Keratinocyte (primary cell): Measurements from ENCODE around the gene WFIKKN1. TPM values are rescaled to one million over a fixed set of nuclear protein-coding genes. Genes with fewer than 3 reads are reported as not detected.

Experiments
- DNase-seq: peaks from one replicate; pipeline ENCODE4 v3.0.0-alpha.2; 2011; ENCODE audit warnings: low read depth, missing footprints, low spot score
- FAIRE-seq: peaks from 2 replicates; lab custom pipeline; 2011; peaks lifted over from hg19 to GRCh38; lab: Jason Lieb, UNC
- H2AFZ ChIP-seq: 2 replicates; pipeline ENCODE4 v1.6.0; 2012; ENCODE audit warnings: low read length, control low read depth, inconsistent platforms; ENCODE audit not compliant: control insufficient read depth
- H3K27ac ChIP-seq: 2 replicates; pipeline ENCODE4 v1.5.1; 2011; ENCODE audit warnings: low read length; ENCODE audit not compliant: control insufficient read depth, insufficient read depth
- H3K27me3 ChIP-seq: 3 replicates; pipeline ENCODE4 v1.6.0; 2011; ENCODE audit warnings: low read length; ENCODE audit not compliant: control insufficient read depth, insufficient read depth; ENCODE audit errors: extremely low read depth
- H3K36me3 ChIP-seq, 2 experiments: 2 replicates in 1 of 2; 3 replicates in 1 of 2; pipeline ENCODE4 v1.5.1; 2011; ENCODE audit warnings: low read length in 2 of 2, mild to moderate bottlenecking in 1 of 2; ENCODE audit not compliant: control insufficient read depth in 2 of 2, insufficient read depth in 2 of 2; ENCODE audit errors: extremely low read depth in 1 of 2
- H3K4me1 ChIP-seq: 3 replicates; pipeline ENCODE4 v1.5.1; 2011; ENCODE audit warnings: low read length; ENCODE audit not compliant: control insufficient read depth, insufficient read depth; ENCODE audit errors: extremely low read depth
- H3K4me2 ChIP-seq: 3 replicates; pipeline ENCODE4 v1.6.0; 2011; ENCODE audit warnings: low read depth, low read length; ENCODE audit not compliant: control insufficient read depth, insufficient read depth; ENCODE audit errors: extremely low read depth
- H3K4me3 ChIP-seq, 3 experiments: fragments of 200-600 bp in 1 of 3; sonication (generic) in 1 of 3; 2 replicates in 2 of 3; 3 replicates in 1 of 3; pipeline ENCODE4 v1.5.1; 2011 to 2016; ENCODE audit warnings: low read length in 3 of 3, mild to moderate bottlenecking in 3 of 3, control low read depth in 2 of 3, inconsistent platforms in 1 of 3, low read depth in 1 of 3, mixed read lengths in 1 of 3, mixed run types in 1 of 3, moderate library complexity in 1 of 3; ENCODE audit not compliant: control insufficient read depth in 2 of 3, insufficient read depth in 2 of 3; ENCODE audit errors: extremely low read depth in 1 of 3
- H3K79me2 ChIP-seq: 2 replicates; pipeline ENCODE4 v1.6.0; 2012; ENCODE audit warnings: low read length; ENCODE audit not compliant: control insufficient read depth, insufficient read depth
- H3K9ac ChIP-seq: 3 replicates; pipeline ENCODE4 v1.6.0; 2011; ENCODE audit warnings: low read length; ENCODE audit not compliant: control insufficient read depth, insufficient read depth; ENCODE audit errors: extremely low read depth
- H3K9me1 ChIP-seq: 3 replicates; pipeline ENCODE4 v1.6.0; 2011; ENCODE audit warnings: low read length; ENCODE audit not compliant: control insufficient read depth, insufficient read depth; ENCODE audit errors: extremely low read depth
- H3K9me3 ChIP-seq: 2 replicates; pipeline ENCODE4 v1.5.1; 2012; ENCODE audit warnings: low read depth, low read length; ENCODE audit not compliant: control insufficient read depth
- H4K20me1 ChIP-seq: 3 replicates; pipeline ENCODE4 v1.6.0; 2011; ENCODE audit warnings: low read length; ENCODE audit not compliant: control insufficient read depth, insufficient read depth; ENCODE audit errors: extremely low read depth
- CTCF ChIP-seq, 3 experiments: IDR thresholded peaks in 1 of 3; conservative IDR thresholded peaks in 1 of 3; optimal IDR thresholded peaks in 1 of 3; 2 replicates in 2 of 3; 3 replicates in 1 of 3; pipeline versions ENCODE3 to v1.5.1; 2011; ENCODE audit warnings: low read length in 3 of 3, mild to moderate bottlenecking in 3 of 3, moderate library complexity in 2 of 3, control low read depth in 1 of 3, inconsistent platforms in 1 of 3; ENCODE audit not compliant: insufficient read depth in 2 of 3; ENCODE audit errors: extremely low read depth in 1 of 3
- EZH2 ChIP-seq: IDR thresholded peaks from one replicate; pipeline ENCODE4 v1.6.1; 2012; ENCODE audit warnings: inconsistent platforms, mild to moderate bottlenecking, low read length, moderate library complexity
- dilution Hi-C: fragments of 300-500 bp; cut with MboI; formaldehyde crosslinking; loops from one replicate; pipeline ENCODE4 v1.7.0; 2020; ENCODE audit warnings: low sequenced_read_pairs; ENCODE audit not compliant: extremely low pct_ligation_motif_present
- polyA plus RNA-seq, 5 experiments: library from polyadenylated mRNA; depleted of rRNA in 3 of 5; stranded (reverse) in 3 of 5; stranded (forward) in 1 of 5; unstranded in 1 of 5; fragments of >200 nt; gene quantifications; 1 replicate in 1 of 5; 2 replicates in 3 of 5; 3 replicates in 1 of 5; pipeline versions ENCODE4 v1.2.1 to v1.2.3, GENCODE V29; 2011 to 2012; ENCODE audit warnings: missing spikeins in 2 of 5, low read depth in 1 of 5, low replicate concordance in 1 of 5

WFIKKN1 gene
- polyA plus RNA-seq, 1 donor (not counting 4 experiments of a cell fraction or from before 2014, with no cell fraction given), result not detected

GRCh38 chr16:586047-586644, 44.6 kb upstream of the WFIKKN1 start:
- Histone ChIP-seq H3K4me1 (peaks cover 20% of the 10 kb centered on the region), H2AFZ (no peak overlapping the region), H3K9me1 (peaks cover 3% of the 10 kb centered on the region), H3K27ac (no peak overlapping the region), H4K20me1 (peaks cover 7% of the 10 kb centered on the region), H3K9ac (no peak overlapping the region), H3K36me3 (peaks cover 0 to 1% of the 10 kb centered on the region in 2 experiments), H3K79me2 (peaks cover 17% of the 10 kb centered on the region), H3K9me3 (no peaks in the 10 kb centered on the region), H3K27me3 (peaks cover 3% of the 10 kb centered on the region), H3K4me2 (no peak overlapping the region), H3K4me3 (no peak overlapping the region)
- dilution Hi-C loops, result no loop called here
- FAIRE-seq, result no peak
- TF ChIP-seq CTCF (optimal IDR thresholded peaks at IDR 0.05 in 1 of 3, IDR thresholded peaks at IDR 0.05 in 1 of 3, conservative IDR thresholded peaks at IDR 0.05 in 1 of 3; ENCODE audit: extremely low read depth in 1 of 3, insufficient read depth in 2 of 3, low read length in 3 of 3), result no peak
- no peak for TF ChIP-seq EZH2
- DNase-seq, result no peak

DNA sequence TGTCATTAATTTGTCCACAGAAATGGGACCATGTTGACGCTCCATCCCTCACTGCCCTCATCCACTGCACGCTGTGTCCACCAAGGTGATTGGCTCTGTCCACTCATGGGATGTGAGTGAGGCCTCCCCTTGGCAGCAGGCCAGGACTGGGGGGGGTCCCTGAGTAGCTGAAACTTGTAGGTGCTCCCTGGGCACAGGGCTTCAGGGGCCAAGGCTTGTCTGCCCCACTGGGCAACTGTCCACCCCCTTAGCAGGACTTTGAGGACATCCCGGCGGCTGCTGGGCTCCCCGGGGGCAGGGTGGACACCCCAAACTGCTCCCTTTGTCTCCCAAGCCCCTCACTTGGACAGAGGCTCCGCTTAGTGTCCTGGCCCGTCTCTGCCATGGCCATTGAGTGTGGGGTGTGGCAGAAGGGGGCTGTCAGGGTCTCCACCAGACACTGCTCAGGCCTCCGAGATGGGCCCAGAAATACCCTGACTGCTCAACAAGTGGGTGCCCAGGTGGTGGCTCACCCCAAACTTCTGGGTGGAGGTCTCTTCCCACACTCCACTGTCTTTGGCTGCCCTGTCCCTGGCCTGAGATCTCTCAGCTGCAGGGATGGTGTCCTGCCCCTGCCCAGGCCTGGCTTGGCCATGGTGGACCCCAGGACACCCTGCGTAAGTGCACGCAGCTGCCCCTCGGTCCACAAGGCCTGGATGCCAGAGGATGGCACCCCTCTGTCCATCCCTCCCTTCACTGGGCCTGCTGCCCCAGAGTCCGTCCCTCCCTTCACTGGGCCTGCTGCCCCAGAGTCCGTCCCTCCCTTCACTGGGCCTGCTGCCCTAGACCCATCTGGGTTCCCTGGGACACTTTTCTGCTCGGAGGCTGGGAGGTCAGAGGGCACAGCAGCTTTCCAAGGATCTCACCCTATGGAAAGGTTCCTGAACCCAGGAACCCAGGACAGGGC, 43.9 kb upstream of the WFIKKN1 start:
- peaks cover 5% of the 10 kb centered on the region for H3K9me1 ChIP-seq
- TF ChIP-seq CTCF (optimal IDR thresholded peaks at IDR 0.05 in 1 of 3, IDR thresholded peaks at IDR 0.05 in 1 of 3, conservative IDR thresholded peaks at IDR 0.05 in 1 of 3; ENCODE audit: extremely low read depth in 1 of 3, insufficient read depth in 2 of 3, low read length in 3 of 3) (no peak), EZH2 (no peak)
- H3K36me3 ChIP-seq, result peaks cover 0 to 1% of the 10 kb centered on the region in 2 experiments
- FAIRE-seq (no peak), DNase-seq (no peak)
- peaks cover 10% of the 10 kb centered on the region for H4K20me1 ChIP-seq
- H2AFZ ChIP-seq, result no peak overlapping the region
- peak overlapping the region; percentile 89 for H3K9ac ChIP-seq
- peaks cover 27% of the 10 kb centered on the region for H3K4me1 ChIP-seq
- H3K79me2 ChIP-seq, result peaks cover 20% of the 10 kb centered on the region
- H3K4me2 ChIP-seq, result peak overlapping the region; percentile 94
- dilution Hi-C loops, result no loop called here
- H3K27ac ChIP-seq, result no peak overlapping the region
- peaks cover 3% of the 10 kb centered on the region for H3K27me3 ChIP-seq
- no peaks in the 10 kb centered on the region for H3K9me3 ChIP-seq
- peak overlapping the region in 1 of 3 experiments; percentile 90 for H3K4me3 ChIP-seq
